Memory B cell (primary cell): ENCODE results near the gene REPIN1.

Experiments
- ATAC-seq: fragments of 150-1000 bp; cut with Tn5 transposase; 2 replicates; pipeline ENCODE4 v1.10.0; 2021; ENCODE audit warnings: low read depth, mild to moderate bottlenecking, moderate library complexity
- DNase-seq, 2 donors: peaks; one replicate each; pipeline ENCODE4 v3.0.0; 2022; ENCODE audit warnings: low spot score in 2 of 2
- H3K27ac Mint-ChIP-seq: one replicate; pipeline ENCODE4 v1.8.0; 2022; ENCODE audit warnings: mild to moderate bottlenecking, moderate library complexity, mixed read lengths
- H3K27me3 Mint-ChIP-seq: one replicate; pipeline ENCODE4 v1.8.0; 2022; ENCODE audit warnings: mixed read lengths
- H3K36me3 Mint-ChIP-seq: one replicate; pipeline ENCODE4 v1.8.0; 2022; ENCODE audit warnings: mild to moderate bottlenecking, mixed read lengths
- H3K4me1 Mint-ChIP-seq: one replicate; pipeline ENCODE4 v1.8.0; 2022; ENCODE audit warnings: mixed read lengths
- H3K4me3 Mint-ChIP-seq: one replicate; pipeline ENCODE4 v1.8.0; 2022; ENCODE audit warnings: mild to moderate bottlenecking, moderate library complexity, mixed read lengths
- H3K9me3 Mint-ChIP-seq: one replicate; pipeline ENCODE4 v1.8.0; 2022; ENCODE audit warnings: mixed read lengths

Gene REPIN1

DNA sequence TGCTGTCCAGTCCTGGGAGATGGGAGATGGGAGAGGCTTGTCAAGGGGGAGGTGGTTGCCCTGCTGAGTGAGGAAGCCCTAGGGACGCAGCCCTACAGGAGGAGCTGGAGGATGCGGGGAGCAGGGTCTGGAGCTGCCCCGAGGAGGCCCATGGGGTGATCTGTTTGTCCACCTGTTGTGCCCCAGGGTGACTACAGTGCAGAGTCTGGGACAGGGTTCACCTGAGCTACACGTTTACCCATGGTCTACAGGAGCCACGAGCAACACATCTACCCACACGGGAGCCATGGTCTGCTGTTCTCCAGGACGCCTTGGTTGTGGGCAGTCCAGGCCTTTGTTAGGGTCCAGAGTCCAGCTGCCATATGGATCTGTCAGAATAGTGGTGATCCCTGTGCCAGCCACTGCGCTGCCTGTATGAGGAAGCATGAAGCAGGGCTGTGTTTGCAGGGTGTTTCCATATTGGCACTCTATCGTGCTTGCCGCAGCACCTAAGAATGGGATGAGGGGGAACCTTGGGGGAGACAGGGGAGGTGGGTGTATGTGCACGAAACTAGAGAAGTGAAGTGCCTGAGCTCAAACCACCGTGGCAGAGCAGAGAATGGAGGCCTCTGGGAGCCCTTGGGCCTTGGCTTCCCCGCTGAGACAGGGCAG, 34.2 kb downstream of the REPIN1 start:
- H3K36me3 Mint-ChIP-seq, result peaks cover 4% of the 10 kb centered on the region
- ATAC-seq (no peak), DNase-seq (no peak)
- peaks cover 28% of the 10 kb centered on the region for H3K4me1 Mint-ChIP-seq
- no peaks in the 10 kb centered on the region for H3K9me3 Mint-ChIP-seq
- H3K27ac Mint-ChIP-seq, result peak overlapping the region; percentile 99
- no peak overlapping the region for H3K4me3 Mint-ChIP-seq
- H3K27me3 Mint-ChIP-seq, result no peaks in the 10 kb centered on the region

DNA sequence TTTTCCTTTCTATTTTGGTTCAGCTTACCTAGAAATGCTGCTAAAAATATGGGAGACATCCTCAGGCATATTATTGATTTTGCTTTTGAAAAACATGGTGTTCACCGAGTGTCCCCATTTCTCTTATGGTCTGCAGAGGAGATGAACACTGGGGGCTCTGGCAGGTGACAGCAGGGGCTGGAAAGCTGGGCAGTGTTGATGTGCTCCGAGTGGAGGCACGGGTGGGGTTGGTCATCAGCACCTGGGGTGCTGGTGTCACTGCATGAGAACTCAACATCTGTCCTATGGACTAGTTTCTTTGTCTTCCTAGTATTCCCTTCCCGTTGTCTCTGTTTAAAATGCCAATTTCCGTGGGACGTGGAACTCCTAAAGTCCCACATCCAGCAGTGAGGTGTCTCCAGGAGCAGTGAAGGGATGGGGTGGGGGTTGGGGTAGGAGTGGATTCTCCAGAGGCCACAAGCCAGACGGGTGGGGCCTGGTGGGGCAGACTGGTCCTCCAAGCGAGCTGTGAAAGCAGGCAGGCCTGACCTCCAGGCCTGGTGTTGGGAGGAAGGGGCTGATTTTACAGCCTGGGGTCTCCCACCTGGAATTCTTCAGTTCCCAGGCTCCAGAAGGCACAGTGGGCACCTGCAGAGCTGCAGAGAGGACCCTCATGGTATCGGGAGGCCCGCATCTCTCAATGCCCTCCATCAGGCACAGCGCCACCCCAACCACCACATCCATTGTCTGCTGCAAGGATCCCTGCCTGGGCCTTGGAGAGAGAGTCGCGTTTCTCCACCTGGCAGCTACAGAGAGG, 35.0 kb downstream of the REPIN1 start:
- DNase-seq, result no peak
- peaks cover 30% of the 10 kb centered on the region for H3K4me1 Mint-ChIP-seq
- no peak for ATAC-seq
- peaks cover 5% of the 10 kb centered on the region for H3K36me3 Mint-ChIP-seq
- no peaks in the 10 kb centered on the region for H3K27me3 Mint-ChIP-seq
- no peaks in the 10 kb centered on the region for H3K9me3 Mint-ChIP-seq
- peak overlapping the region; percentile 99 for H3K27ac Mint-ChIP-seq
- H3K4me3 Mint-ChIP-seq, result peak overlapping the region; percentile 90

DNA sequence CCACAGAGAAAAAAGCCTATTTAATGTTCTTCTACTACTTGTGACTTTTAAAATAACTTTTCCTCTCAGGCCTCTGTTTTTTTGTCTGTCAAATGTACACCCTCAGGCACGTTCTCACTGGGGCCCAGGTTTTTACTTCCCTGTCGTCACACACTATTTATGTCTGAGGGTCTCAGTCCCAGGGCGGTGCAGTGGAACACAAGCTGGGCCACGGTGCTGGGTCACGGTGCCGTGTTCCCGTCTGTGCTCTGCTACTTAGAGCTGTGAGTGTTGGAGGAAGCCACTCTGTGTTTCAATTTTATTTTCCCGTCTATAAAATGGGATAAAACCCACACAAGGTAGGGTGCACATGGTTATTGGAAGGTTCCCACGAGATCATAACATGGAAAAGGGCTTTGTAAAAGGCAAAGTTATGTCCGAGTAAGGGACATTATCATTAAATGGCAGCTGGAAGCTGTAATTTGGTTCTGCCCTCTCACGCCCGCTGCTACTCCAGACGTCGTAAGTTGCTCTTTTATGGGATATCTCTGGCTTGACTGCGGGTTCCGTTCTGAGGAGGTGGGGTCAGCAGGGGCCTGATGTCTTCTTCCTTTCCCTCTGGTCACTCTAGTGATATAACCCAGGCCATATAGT, 35.7 kb downstream of the REPIN1 start:
- Mint-ChIP-seq H3K4me1 (peaks cover 36% of the 10 kb centered on the region), H3K27ac (peak overlapping the region; percentile 99), H3K27me3 (no peaks in the 10 kb centered on the region), H3K9me3 (no peaks in the 10 kb centered on the region), H3K4me3 (peak overlapping the region; percentile 90), H3K36me3 (peaks cover 12% of the 10 kb centered on the region)
- ATAC-seq (no peak), DNase-seq (peak; percentile 21 to 35)

DNA sequence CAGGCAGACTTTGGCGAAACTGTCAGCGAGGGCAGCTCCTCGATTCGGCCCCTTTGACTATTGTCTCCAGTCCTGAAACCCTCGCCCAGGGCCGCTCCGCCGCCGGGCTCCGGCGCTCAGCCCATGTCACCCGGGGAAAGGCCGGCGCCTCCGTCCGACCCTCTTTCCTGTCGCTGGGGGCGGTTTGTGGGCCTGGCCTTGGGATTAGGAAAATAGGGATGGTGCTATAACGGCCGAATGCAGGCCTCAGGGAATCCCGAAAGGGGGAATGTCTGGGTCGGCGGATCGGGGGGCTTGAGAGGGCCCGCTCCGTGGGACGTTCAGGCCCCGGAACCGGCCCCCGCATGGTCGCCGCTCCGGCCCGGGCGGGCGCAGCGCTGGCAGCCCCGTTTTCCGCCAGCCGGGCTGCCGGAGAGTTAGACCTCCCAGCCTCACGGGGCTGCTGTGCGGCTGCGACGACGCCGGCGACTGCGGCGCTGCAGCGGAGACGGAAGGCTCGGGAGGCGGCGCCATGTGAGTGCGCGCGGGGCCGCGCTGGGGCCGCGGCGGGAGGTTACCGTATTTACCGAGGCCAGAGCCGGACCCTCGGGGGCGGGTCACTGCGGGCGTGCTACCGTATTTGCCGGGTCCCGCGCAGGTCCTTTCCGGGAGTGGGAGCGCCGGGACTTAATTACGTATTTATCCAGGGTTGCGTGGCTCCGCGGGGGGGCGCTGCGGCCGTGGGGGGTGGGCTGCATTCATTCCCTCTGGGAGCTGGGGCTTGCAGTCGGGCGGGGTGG, 36.4 kb downstream of the REPIN1 start:
- ATAC-seq, result peak; percentile 46
- Mint-ChIP-seq H3K4me3 (peak overlapping the region; percentile 90), H3K27me3 (no peaks in the 10 kb centered on the region), H3K9me3 (no peaks in the 10 kb centered on the region), H3K36me3 (peaks cover 14% of the 10 kb centered on the region), H3K4me1 (peaks cover 39% of the 10 kb centered on the region), H3K27ac (peak overlapping the region; percentile 99)
- peak; percentile 78 to 80 for DNase-seq

DNA sequence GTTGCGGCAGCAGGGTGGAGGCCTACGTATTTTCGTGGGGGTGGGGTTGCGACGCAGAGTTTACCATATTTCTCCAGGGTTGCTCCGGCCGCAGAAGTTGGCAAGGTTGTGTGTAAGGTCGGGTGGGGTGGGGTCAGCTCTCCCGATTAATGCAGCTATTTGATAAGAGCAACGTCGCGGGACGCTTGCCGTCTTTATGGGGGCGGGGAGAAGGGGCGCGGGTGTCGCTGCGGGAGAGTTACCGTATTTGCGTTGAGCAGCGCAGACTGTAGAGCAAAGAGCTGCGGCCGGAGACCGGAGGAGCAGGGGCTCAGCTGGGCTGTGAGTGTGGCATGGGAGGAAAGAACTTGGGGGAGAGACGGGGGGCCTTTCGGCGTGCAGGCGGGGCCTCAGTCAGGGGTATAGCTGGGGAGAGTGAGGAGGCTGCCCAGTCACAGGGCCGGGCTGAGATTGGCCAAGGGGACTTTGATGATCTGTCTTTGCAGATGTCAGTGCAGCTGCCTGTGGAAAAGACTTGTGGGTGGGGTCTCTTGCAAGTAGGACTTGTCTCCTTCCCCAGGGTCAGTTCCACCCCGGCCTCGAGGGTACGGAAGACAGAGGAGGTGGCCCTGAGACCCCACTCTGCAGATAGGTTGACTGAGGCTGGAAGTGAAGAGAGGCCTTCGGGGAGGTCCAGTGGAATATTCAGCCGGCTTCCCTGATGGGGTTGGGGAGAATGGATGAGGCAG, 37.1 kb downstream of the REPIN1 start:
- Mint-ChIP-seq H3K9me3 (no peaks in the 10 kb centered on the region), H3K27me3 (no peaks in the 10 kb centered on the region), H3K4me1 (peaks cover 39% of the 10 kb centered on the region), H3K4me3 (peak overlapping the region; percentile 90), H3K36me3 (peaks cover 16% of the 10 kb centered on the region), H3K27ac (peak overlapping the region; percentile 99)
- peak in 1 of 2 donors; percentile 57 for DNase-seq
- no peak for ATAC-seq

DNA sequence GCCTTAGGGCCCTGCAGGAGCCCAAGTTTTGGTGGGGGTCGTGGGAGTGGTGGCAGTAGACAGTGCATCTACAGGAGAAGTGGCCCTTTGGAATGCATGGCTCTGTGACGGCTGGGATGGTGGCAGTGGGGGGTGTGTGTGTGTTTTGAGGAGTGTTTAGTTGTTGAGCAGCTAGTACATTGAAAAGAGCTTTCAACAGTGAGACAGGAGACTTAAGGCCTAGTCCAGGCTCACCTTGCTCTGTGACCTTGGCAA, 37.6 kb downstream of the REPIN1 start:
- H3K4me3 Mint-ChIP-seq, result peak overlapping the region; percentile 90
- DNase-seq (peak in 1 of 2 donors; percentile 25), ATAC-seq (no peak)
- H3K27ac Mint-ChIP-seq, result peak overlapping the region; percentile 99
- H3K4me1 Mint-ChIP-seq, result peaks cover 39% of the 10 kb centered on the region
- peaks cover 17% of the 10 kb centered on the region for H3K36me3 Mint-ChIP-seq
- no peaks in the 10 kb centered on the region for H3K27me3 Mint-ChIP-seq
- no peaks in the 10 kb centered on the region for H3K9me3 Mint-ChIP-seq

DNA sequence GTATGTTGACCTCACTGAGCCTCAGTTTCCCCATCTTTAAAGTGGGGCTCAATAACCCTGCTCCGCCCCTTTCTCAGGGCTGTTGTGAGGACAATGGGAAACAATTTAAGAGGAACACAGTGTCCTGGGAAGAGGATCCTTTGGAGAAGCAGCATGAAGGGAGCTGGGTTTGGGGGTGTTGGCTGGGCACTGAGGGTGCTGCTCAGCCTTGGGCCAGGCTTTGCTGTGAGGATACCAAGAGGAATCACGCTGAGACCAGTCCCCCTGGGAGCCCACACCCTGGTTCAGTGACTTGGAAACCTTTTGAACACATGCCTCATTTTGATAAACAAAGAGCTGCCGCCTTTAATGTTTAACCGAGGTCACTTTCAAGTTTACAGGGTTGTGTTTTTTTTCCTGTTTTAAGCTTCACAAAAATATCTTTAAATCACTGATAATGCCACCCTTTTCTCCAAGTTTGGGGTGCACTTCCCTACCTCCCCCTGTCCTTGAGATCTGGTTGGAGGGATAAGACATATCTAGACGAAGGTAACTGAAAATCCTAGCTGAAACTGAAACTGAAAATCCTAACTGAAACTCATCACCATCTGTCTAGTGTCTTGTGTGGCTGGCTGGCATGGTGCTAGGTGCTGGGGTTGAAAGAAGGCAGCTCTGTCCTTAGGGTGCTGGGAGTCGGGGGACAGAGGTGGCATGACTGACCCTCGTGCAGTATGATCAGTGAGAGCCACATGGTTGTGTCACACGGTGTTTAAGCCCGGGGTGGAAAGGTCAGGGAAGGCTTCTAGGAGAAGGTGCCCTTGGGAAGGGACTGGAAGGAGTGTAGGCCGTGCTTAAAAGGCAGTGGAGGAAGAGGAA, 38.2 kb downstream of the REPIN1 start:
- Mint-ChIP-seq H3K27ac (peak overlapping the region; percentile 99), H3K9me3 (no peaks in the 10 kb centered on the region), H3K27me3 (no peaks in the 10 kb centered on the region), H3K4me1 (peaks cover 40% of the 10 kb centered on the region), H3K4me3 (peak overlapping the region; percentile 90), H3K36me3 (peaks cover 19% of the 10 kb centered on the region)
- peak; percentile 58 to 65 for DNase-seq
- peak; percentile 31 for ATAC-seq

DNA sequence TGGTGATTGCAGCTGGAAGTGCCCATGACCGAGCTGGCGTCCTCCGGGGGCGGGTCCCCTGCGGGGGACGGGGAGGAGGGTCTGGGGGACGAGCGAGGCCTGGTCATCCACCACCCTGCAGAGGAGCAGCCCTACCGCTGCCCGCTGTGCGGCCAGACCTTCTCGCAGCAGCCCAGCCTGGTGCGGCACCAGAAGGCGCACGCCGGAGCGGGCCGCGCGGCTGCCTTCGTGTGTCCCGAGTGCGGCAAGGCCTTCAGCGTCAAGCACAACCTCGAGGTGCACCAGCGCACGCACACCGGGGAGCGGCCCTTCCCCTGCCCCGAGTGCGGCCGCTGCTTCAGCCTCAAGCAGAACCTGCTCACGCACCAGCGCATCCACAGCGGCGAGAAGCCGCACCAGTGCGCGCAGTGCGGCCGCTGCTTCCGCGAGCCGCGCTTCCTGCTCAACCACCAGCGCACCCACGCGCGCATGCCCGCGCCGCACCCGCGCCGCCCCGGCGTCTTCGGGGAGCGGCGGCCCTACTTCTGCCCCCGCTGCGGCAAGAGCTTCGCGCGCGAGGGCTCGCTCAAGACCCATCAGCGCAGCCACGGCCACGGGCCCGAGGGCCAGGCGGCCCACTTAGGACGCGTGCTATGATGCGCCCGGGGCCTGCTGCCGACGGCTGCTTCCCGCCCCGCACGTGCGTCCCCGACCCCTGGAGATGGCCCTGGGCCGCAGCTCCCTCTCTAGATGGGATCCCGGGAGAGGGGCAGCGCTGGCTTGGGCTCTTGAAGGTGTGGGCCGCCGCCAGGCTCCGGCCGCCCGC, 39.2 kb downstream of the REPIN1 start:
- peaks cover 41% of the 10 kb centered on the region for H3K4me1 Mint-ChIP-seq
- H3K36me3 Mint-ChIP-seq, result peaks cover 21% of the 10 kb centered on the region
- H3K27me3 Mint-ChIP-seq, result no peaks in the 10 kb centered on the region
- DNase-seq (peak; percentile 36 to 52), ATAC-seq (peak; percentile 4)
- H3K4me3 Mint-ChIP-seq, result peak overlapping the region; percentile 54
- H3K9me3 Mint-ChIP-seq, result no peaks in the 10 kb centered on the region
- peak overlapping the region; percentile 99 for H3K27ac Mint-ChIP-seq

DNA sequence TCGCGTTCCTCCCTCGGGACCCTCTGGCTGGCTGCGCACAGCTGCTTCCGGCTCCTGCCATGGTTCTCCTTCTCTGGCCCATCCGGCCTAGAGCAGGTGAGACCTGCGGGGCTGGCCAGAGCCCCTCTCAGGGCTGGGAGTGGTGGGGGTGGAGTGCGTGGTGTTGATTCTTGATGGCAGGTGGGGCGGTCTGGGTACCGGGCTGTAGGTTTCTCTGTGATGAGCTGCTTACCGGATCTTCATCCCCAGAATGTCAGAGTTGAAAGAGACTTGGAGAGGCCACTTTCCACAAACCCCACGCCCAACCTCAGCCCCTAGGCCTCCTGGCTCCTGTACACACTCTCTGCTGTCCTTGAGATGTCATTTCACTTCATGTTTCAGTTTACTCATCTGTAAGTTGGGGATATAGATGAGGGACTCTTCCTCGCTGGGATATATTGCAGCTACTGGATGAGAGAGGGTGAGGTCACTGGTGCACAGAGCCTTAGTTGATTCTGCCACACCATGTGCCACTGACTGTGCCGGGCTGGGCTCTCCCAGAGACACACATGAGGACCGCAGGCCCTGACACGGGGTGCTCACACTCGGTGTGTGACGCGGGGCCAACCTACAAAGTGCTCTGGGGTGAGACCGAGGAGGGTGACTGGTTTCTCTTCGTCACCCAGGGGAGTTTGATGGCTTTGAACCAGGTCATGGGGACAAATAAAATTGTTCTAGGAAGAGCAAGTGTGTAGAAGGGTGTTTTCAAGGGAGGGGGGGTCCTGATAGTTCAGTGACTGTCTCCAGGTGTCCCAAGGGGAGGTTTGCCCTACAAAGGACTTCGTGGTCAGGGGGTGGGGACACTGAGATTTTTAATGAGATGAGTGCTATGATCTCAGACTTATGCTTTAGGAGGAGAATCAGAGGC, 40.0 kb downstream of the REPIN1 start:
- no peaks in the 10 kb centered on the region for H3K27me3 Mint-ChIP-seq
- DNase-seq (peak; percentile 75 to 83), ATAC-seq (peak; percentile 69)
- H3K27ac Mint-ChIP-seq, result peak overlapping the region; percentile 99
- peak overlapping the region; percentile 54 for H3K4me3 Mint-ChIP-seq
- no peaks in the 10 kb centered on the region for H3K9me3 Mint-ChIP-seq
- peaks cover 21% of the 10 kb centered on the region for H3K36me3 Mint-ChIP-seq
- H3K4me1 Mint-ChIP-seq, result peaks cover 39% of the 10 kb centered on the region

DNA sequence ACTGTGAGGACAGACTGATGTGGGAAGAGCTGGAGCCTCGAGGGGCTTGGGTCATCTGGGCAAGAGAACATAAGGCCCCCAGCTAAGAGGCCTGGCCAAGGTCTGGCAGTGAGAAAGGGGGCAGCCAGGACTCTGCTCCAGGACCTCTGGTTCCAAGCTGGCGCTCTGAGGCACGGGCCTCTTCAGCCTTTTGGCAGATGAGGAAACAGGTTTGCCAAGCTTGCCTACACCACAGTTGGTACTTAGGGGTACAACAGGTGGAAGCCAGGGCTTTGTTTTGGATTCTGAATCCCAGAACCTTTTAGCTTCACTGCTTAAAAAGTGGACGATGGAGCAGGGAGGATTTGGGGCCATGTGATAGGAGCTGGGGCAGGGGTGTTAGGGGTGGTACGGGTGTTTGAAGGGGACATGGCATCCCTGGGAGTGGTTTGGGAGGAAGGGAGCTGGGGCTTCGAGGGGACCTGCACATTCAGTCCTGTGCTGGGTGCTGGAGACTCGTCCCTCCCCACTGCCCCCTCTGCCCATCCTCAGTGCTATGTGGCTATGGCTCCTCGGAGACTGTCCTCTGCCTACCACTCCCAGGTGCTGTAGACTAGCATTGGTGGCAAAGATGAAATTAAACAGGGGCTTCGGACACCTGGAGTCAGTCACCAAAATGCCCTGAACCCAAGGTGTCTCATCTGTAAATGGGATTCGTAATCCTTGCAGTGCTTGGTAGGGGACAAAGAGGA, 40.8 kb downstream of the REPIN1 start:
- Mint-ChIP-seq H3K9me3 (no peaks in the 10 kb centered on the region), H3K27me3 (no peaks in the 10 kb centered on the region), H3K4me3 (no peak overlapping the region), H3K36me3 (peaks cover 21% of the 10 kb centered on the region), H3K27ac (peak overlapping the region; percentile 99), H3K4me1 (peaks cover 33% of the 10 kb centered on the region)
- DNase-seq, result no peak
- no peak for ATAC-seq

DNA sequence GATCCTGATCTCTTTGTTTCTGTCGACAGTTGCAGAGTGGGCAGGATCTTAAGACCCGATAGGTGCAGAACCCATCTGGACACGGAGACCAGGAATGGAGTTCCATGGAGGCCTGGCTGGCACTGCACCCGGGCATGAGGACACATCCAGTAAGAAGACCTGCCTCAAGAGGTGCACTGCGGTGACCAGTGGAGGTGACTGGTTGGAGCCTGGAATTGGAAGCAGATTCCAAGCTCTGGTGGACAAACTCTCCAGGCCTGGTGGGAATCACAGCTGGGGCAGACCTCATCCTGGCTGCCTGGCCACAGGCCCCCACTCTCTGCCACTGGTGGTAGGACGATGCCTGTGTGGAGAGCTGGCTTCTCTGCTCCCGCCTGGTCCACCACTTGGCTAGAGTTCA, 41.5 kb downstream of the REPIN1 start:
- H3K4me1 Mint-ChIP-seq, result peaks cover 30% of the 10 kb centered on the region

More for the DNA sequence above, 41.5 kb downstream of the REPIN1 start:
- H3K27me3 Mint-ChIP-seq, result no peaks in the 10 kb centered on the region
- H3K27ac Mint-ChIP-seq, result peak overlapping the region; percentile 99
- peaks cover 21% of the 10 kb centered on the region for H3K36me3 Mint-ChIP-seq
- ATAC-seq, result no peak
- no peaks in the 10 kb centered on the region for H3K9me3 Mint-ChIP-seq
- DNase-seq, result no peak
- no peak overlapping the region for H3K4me3 Mint-ChIP-seq
